Activated T-helper 1 cell treated with anti-CD3 and anti-CD28 coated beads, Interleukin-12 subunit alpha, Interleukin-12 subunit beta, Interleukin-2, Interleukin-4 antibody, amounts not matched to agents 30 ng/mL and 10 ng/mL and 1 ng/mL, durations not matched to agents 14 hours and 24 hours and 36 hours (primary cell): ENCODE data around the gene DGKI. TPM values are rescaled to one million over a fixed set of nuclear protein-coding genes. Genes with fewer than 3 reads are reported as not detected.

Source experiments
- DNase-seq: peaks from one replicate; pipeline ENCODE4 v3.0.0; 2021; ENCODE audit warnings: low spot score
- H3K27ac Mint-ChIP-seq: one replicate; pipeline ENCODE4 v1.8.0; 2021; ENCODE audit warnings: mild to moderate bottlenecking, mixed read lengths
- H3K27me3 Mint-ChIP-seq: one replicate; pipeline ENCODE4 v1.8.0; 2022; ENCODE audit warnings: mild to moderate bottlenecking, moderate library complexity, mixed read lengths; ENCODE audit not compliant: insufficient read depth
- H3K36me3 Mint-ChIP-seq: one replicate; pipeline ENCODE4 v1.8.0; 2021; ENCODE audit warnings: low read depth, mixed read lengths
- H3K4me1 Mint-ChIP-seq: one replicate; pipeline ENCODE4 v1.8.0; 2021; ENCODE audit warnings: low read depth, mixed read lengths
- H3K4me3 Mint-ChIP-seq: one replicate; pipeline ENCODE4 v1.8.0; 2021; ENCODE audit warnings: mild to moderate bottlenecking, moderate library complexity, mixed read lengths
- H3K9me3 Mint-ChIP-seq: one replicate; pipeline ENCODE4 v1.8.0; 2021; ENCODE audit warnings: mixed read lengths
- intact Hi-C: fragments of 100-400 bp; cut with micrococcal nuclease; formaldehyde crosslinking; loops from one replicate; pipeline ENCODE4 v1.15.1; 2024
- total RNA-seq: library from RNA; stranded (reverse); gene quantifications from 2 replicates; pipeline ENCODE4 v1.2.3, GENCODE V29; 2022

DGKI gene
- total RNA-seq, 1 donor from 2014 or later: 27.3 TPM

DNA sequence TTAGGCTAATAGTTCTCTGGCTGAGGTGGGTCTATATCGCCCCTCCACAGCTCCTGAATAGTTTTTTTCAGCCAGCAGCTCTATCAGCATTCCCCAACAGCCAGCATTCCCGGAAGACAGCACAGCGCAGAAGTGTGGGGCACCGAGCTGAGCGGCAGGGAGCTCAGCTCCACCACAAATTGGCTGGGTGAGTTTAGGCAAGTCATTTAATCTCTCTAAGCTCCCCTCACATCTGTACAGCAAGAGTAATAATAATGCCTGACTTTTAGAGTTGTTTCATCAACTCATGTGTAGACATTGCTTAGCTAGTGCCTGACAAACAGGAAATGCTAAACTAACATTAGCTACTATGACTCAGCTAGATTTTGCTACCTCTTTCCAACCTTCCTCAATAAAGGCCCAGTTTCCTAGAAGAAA is 255.3 kb downstream of the DGKI start:
- H3K4me3 Mint-ChIP-seq: no peak overlapping the region
- H3K9me3 Mint-ChIP-seq: no peaks in the 10 kb centered on the region
- intact Hi-C loops: no loop called here
- H3K27ac Mint-ChIP-seq: no peak overlapping the region
- DNase-seq: no peak
- H3K36me3 Mint-ChIP-seq: no peaks in the 10 kb centered on the region
- H3K27me3 Mint-ChIP-seq: peaks cover 3% of the 10 kb centered on the region
- H3K4me1 Mint-ChIP-seq: no peaks in the 10 kb centered on the region

DNA sequence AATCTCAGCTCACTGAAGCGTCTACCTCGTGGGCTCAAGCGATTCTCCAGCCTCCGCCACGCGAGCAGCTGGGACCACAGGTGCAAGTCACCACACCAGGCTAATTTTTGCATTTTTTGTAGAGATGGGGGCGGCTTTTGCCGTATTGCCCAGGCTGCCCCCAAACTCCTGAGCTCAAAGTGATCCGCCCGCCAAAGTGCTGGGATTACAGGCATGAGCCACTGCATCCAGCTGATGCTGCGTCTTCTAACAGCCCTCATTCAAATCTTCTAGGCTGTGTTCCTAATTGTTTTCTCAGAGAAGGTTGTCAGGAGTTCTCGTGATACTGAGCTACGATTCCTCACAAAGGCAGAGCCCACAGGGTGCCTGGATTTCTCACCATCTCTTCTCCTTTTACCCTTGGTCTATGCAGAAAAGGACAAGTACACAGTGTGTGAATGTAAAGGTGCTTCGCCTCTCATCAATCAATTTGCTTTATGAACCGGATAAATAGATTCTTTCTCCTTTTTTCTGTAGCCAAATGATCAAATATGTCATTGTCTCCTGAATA is 255.9 kb downstream of the DGKI start:
- H3K36me3 Mint-ChIP-seq: no peaks in the 10 kb centered on the region
- H3K4me1 Mint-ChIP-seq: no peaks in the 10 kb centered on the region
- no peak for DNase-seq
- H3K27me3 Mint-ChIP-seq: peaks cover 3% of the 10 kb centered on the region
- no peak overlapping the region for H3K27ac Mint-ChIP-seq
- intact Hi-C loops: no loop called here
- no peaks in the 10 kb centered on the region for H3K9me3 Mint-ChIP-seq
- H3K4me3 Mint-ChIP-seq: no peak overlapping the region

DNA sequence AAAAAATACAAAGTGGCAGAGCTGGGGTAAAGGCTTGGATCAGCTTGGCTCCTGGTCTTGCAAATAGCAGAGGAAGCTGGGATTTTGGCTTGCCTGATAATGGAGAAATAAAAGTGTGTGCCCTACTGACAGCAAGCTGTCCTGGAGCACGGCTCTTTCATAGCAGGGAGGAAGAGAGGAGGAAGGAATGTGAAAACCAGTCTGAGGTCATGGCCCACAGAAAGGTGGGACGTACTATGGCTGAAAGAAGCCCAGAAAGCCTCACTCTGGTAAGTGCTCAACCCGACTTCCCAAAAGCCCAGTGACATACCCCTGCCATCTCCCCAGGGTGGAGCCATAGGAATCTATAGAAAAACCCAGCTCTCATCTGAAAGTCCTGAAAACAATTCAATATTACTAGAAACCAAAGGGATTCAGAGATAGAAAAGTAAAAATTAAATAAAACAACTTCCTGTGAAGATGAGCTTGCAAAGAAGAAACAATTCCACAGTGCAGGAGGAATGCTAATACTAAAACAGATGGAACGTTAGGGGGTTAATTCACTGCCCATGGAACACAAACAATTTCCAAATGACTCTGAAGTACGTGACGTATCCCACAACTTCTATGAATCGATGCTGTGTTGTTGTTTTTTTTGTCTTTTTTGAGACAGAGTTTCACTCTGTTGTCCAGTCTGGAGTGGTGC is 256.6 kb downstream of the DGKI start:
- Mint-ChIP-seq H3K36me3 (no peaks in the 10 kb centered on the region), H3K27ac (no peak overlapping the region), H3K4me1 (no peaks in the 10 kb centered on the region), H3K27me3 (peaks cover 3% of the 10 kb centered on the region), H3K9me3 (no peaks in the 10 kb centered on the region), H3K4me3 (no peak overlapping the region)
- intact Hi-C loops: no loop called here
- no peak for DNase-seq

DNA sequence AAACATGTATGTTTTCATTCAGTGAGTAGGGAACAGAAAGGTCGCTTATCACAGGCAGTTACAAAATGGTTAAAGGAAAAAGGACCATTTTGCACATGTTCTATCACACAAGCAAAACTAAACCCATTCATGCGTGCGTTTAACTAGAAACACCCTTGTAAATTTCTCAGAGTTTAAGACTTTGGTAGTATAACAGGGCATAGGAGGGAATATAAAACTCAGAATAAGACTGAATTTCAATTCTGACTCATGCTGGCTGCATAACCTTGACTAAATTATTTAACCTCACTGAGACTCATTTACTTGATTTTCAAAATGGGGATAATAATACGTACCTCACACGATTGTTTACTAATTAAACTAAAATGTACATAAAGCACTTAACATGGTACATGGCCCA is 259.4 kb downstream of the DGKI start:
- Mint-ChIP-seq H3K9me3 (no peaks in the 10 kb centered on the region), H3K27me3 (peaks cover 4% of the 10 kb centered on the region), H3K4me3 (no peak overlapping the region), H3K27ac (no peak overlapping the region), H3K36me3 (no peaks in the 10 kb centered on the region), H3K4me1 (no peaks in the 10 kb centered on the region)
- no peak for DNase-seq
- intact Hi-C loops: no loop called here

DNA sequence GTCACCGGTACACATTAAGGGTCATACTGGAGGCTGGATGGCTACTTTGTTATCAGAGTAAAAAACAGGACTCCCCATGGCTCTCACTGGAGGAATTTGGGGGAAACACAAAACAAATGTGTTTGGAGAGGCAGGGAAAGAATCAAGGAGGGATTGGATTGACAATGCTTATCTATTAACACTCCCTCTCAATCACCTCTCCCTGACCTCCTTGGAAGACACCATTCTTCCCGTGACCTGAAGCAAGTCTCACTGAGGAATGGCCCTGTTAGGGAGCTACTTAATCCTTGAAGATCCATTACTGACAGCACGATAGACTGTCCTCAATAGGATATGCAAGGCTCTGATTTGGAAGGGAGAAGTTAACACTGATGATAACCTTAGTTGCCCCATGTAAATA is 261.2 kb downstream of the DGKI start:
- H3K27ac Mint-ChIP-seq: no peak overlapping the region
- no peaks in the 10 kb centered on the region for H3K9me3 Mint-ChIP-seq
- intact Hi-C loops: no loop called here

DNA sequence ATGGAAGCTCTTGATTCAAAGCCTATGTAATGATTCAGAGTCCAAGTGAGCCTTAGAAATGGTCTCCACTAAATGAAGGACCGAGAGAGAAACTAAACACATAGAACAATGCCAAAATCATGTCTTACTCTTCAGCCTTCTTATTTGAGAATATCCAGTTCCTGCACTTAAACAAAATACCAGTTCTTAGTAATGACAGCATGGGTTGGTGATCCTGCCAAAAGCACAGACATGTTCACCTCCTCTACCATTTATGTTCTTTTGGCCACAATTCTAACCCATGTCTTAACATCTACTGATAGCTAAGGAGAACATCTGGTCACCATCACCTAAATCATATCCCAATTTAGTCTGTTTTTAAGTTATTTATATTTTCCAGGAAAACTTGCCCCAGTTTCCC is 263.6 kb downstream of the DGKI start:
- intact Hi-C loops: no loop called here
- no peaks in the 10 kb centered on the region for H3K9me3 Mint-ChIP-seq
- H3K4me1 Mint-ChIP-seq: no peaks in the 10 kb centered on the region
- peaks cover 4% of the 10 kb centered on the region for H3K27me3 Mint-ChIP-seq
- H3K27ac Mint-ChIP-seq: no peak overlapping the region
- H3K36me3 Mint-ChIP-seq: no peaks in the 10 kb centered on the region
- DNase-seq: no peak
- H3K4me3 Mint-ChIP-seq: no peak overlapping the region

More for the DNA sequence above, 261.2 kb downstream of the DGKI start:
- Mint-ChIP-seq H3K4me1 (no peaks in the 10 kb centered on the region), H3K4me3 (no peak overlapping the region), H3K27me3 (peaks cover 4% of the 10 kb centered on the region), H3K36me3 (no peaks in the 10 kb centered on the region)
- no peak for DNase-seq

DNA sequence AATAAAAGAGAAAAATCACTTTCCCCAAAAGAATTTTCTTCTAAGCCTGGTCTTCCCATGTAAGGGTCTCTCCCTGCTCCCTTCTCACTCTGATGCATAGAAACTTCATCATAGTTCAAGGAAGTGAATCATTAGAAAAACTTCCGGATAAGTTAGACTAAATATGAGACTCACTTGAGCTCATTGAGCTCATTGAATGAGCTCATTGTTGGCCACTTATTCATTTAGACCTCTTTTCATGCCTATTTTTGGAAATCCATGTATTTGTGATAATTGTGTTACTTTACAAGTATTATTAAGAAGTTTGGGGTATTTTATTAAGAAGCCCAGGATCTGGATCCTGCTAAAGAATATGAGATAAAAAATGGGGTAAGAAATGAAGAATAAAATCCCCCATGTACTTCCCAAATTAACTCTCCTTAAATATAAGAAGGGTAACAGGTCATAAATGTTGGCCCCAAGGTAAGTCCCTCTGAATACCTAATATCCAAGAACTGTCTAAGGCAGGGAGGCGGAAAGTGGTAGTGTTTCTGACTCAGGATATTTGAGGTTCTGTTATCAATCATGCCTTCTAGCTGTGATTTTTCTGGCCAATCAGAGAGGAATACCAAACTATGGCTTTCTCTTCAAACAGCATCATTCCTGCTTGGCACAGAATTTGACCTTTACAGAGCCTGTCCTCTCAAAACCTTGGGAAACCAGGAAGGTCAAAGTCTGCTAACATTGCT is 266.7 kb downstream of the DGKI start:
- Mint-ChIP-seq H3K4me3 (no peak overlapping the region), H3K27me3 (peaks cover 1% of the 10 kb centered on the region), H3K9me3 (no peaks in the 10 kb centered on the region), H3K4me1 (no peaks in the 10 kb centered on the region), H3K27ac (no peak overlapping the region), H3K36me3 (no peaks in the 10 kb centered on the region)
- DNase-seq: no peak
- intact Hi-C loops: no loop called here

DNA sequence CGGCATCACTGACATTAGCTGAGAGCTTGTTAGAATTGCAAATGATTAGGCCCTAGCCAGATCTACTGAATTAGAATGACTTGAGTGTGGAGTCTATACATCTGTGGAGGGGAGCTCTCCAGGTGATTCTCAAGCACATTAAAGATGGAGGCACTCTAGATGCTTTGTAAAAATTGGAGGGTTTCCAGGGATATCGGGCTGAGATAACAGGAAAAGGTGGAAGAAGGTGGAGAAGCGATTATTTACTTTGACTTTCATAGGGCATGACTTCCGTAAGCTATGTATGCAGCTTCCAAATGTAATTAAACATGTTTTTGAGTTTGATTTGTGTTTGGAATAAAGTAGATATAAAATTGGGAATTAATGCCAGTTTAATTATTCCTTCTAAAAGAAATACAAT is 268.2 kb downstream of the DGKI start:
- no peak for DNase-seq

DNA sequence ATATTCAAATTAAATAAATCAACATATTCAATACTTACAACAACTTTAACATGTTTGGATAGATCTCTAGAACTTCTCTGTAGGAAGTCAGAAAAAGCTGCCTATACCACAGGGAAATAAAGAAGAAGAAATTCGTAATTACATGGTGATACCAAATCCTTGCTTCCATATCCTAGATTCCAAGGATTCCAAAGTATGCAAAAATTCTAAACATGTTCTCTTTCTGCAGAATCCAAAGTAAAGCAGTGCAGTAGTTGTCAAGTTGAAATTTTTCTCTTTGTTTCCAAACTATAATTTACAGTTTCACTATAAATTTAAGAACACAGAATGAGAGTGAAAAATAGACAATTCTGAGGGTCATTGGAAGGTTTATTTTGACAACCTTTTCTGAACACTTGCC is 269.6 kb downstream of the DGKI start:
- no peak for DNase-seq
- Mint-ChIP-seq H3K27ac (no peak overlapping the region), H3K4me1 (no peaks in the 10 kb centered on the region), H3K9me3 (no peaks in the 10 kb centered on the region), H3K36me3 (no peaks in the 10 kb centered on the region), H3K4me3 (no peak overlapping the region), H3K27me3 (no peaks in the 10 kb centered on the region)
- intact Hi-C loops: no loop called here

More for the DNA sequence above, 268.2 kb downstream of the DGKI start:
- Mint-ChIP-seq H3K4me3 (no peak overlapping the region), H3K27ac (no peak overlapping the region), H3K4me1 (no peaks in the 10 kb centered on the region), H3K9me3 (no peaks in the 10 kb centered on the region), H3K27me3 (no peaks in the 10 kb centered on the region), H3K36me3 (no peaks in the 10 kb centered on the region)
- intact Hi-C loops: no loop called here

DNA sequence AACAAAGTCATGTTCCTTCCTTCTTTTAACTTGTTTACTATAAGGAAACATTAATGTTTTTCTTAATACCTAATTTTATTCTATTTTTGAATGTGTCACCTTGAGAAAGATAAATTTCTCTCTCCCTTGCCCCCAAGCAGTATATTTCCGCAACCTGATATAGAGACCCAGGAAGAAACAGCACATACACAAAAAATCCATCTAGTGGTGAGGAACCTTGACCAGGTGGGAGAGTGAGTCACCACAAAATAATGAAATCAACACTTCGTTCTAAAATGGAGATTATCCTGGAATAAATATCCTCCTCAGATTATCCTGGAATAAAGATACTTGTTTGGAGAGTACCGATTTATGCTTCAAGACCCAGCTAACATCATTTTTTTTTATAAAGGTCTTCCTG is 270.3 kb downstream of the DGKI start:
- no peaks in the 10 kb centered on the region for H3K9me3 Mint-ChIP-seq
- no peak overlapping the region for H3K27ac Mint-ChIP-seq
- no peaks in the 10 kb centered on the region for H3K4me1 Mint-ChIP-seq
- H3K4me3 Mint-ChIP-seq: no peak overlapping the region
- intact Hi-C loops: no loop called here
- H3K36me3 Mint-ChIP-seq: no peaks in the 10 kb centered on the region
- DNase-seq: no peak
- H3K27me3 Mint-ChIP-seq: no peaks in the 10 kb centered on the region

DNA sequence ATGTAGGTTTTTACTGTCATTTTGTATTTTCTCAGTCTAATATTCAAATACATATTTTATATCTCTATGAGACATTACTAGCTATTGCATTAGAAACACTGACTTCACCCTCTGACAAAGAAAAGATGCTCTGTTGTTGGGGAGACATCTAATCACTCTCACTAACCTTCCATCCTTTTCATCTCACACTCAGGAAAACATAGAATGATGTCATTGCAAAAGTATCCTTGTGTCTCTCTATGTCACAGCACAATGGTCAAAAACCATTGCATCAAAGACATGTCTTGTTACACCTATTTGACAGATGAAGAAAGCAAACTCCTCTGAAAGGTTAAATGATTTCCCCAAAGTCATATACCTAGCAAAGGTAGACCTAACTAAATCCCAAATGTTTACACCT is 272.0 kb downstream of the DGKI start:
- intact Hi-C loops: no loop called here
- Mint-ChIP-seq H3K4me3 (no peak overlapping the region), H3K36me3 (no peaks in the 10 kb centered on the region), H3K27ac (no peak overlapping the region), H3K9me3 (no peaks in the 10 kb centered on the region), H3K27me3 (no peaks in the 10 kb centered on the region), H3K4me1 (no peaks in the 10 kb centered on the region)
- no peak for DNase-seq

DNA sequence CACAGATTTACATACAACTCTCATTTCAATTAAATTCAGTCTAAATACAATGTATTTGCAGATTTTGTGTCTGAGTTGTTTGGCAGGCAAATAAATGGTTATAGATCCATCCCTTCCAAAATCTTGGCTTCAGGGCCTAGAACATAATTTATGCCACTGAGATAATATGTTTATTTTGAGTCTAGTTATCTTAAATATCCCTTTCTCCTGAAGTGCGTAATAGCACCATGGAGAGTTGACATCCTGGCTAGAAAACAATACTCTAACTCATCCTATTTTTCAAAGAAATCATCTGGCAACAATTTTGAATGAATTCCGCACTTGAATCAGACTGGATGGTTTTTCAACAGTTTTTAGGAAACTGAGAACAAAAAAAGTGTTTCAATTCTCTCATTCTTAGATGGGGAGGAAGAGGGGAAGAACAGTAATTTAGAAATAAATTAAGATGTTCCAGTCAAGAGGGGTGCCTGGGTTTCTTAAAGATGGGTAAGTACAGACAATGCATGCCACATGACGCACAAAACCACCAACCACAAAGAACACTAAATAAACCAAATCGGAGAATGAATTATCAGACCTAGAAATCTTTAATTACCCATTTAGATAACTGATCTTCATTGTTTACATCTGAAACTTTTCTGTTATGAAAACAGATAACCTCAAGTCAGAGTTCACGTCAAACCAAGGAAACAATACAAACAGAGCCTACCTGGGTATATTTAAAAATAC is 274.6 kb downstream of the DGKI start:
- Mint-ChIP-seq H3K4me3 (no peak overlapping the region), H3K27me3 (no peaks in the 10 kb centered on the region), H3K36me3 (no peaks in the 10 kb centered on the region), H3K4me1 (no peaks in the 10 kb centered on the region), H3K9me3 (no peaks in the 10 kb centered on the region), H3K27ac (no peak overlapping the region)
- DNase-seq: no peak
- intact Hi-C loops: no loop called here

DNA sequence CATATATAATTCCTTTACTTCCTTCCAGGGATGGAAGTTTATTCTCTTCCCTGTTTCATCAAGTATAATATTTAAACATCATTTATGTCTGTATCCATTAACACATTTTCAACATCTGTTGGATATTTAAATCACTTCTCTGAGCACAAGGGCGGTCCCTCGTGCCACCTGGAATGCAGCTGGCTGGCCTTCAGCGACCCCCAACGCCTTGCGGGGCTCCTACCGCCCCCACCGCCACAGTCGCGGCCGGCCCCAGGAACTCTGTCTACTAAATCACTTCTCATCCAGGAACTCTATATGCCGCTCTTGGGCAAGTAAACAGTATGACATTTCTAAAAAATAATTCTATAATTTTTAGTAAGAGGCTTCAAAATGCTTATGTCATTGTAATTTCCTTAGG is 282.1 kb downstream of the DGKI start:
- H3K4me3 Mint-ChIP-seq: no peak overlapping the region
- no peaks in the 10 kb centered on the region for H3K36me3 Mint-ChIP-seq
- H3K4me1 Mint-ChIP-seq: no peaks in the 10 kb centered on the region
- intact Hi-C loops: loop anchor here (2.0 kb wide), 1 partner anchor 34 kb away; no protein-coding TSS in a partner anchor
- no peak overlapping the region for H3K27ac Mint-ChIP-seq
- H3K27me3 Mint-ChIP-seq: peaks cover 4% of the 10 kb centered on the region
- no peak for DNase-seq
- no peaks in the 10 kb centered on the region for H3K9me3 Mint-ChIP-seq
